Small intestine (tissue), 7 donors: ENCODE measurements around the gene EIF2S3. TPM values are rescaled to one million over a fixed set of nuclear protein-coding genes. Genes with fewer than 3 reads are reported as not detected.

Experiments used
- DNase-seq, 2 donors: peaks; one replicate each; pipeline versions ENCODE4 v3.0.0 to v3.0.0-alpha.2; 2013
- FAIRE-seq: peaks from 2 replicates; lab custom pipeline; 2012; peaks lifted over from hg19 to GRCh38; lab: Jason Lieb, UNC
- H3K27ac ChIP-seq, 3 donors: one replicate each; pipeline ENCODE4 v1.5.1; 2013; ENCODE audit warnings: low read length in 2 of 3, mild to moderate bottlenecking in 2 of 3, control low read depth in 1 of 3, inconsistent platforms in 1 of 3, low read depth in 1 of 3, moderate library complexity in 1 of 3
- H3K27me3 ChIP-seq, 3 donors: one replicate each; pipeline ENCODE4 v1.6.1; 2013; ENCODE audit warnings: low read length in 3 of 3, inconsistent platforms in 1 of 3; ENCODE audit not compliant: control insufficient read depth in 3 of 3, insufficient read depth in 3 of 3
- H3K36me3 ChIP-seq, 3 donors: one replicate each; pipeline ENCODE4 v1.6.1; 2013; ENCODE audit warnings: low read length in 3 of 3, inconsistent platforms in 1 of 3, low read depth in 1 of 3, mild to moderate bottlenecking in 1 of 3, moderate library complexity in 1 of 3; ENCODE audit not compliant: control insufficient read depth in 3 of 3, insufficient read depth in 2 of 3
- H3K4me1 ChIP-seq, 3 donors: one replicate each; pipeline ENCODE4 v1.6.1; 2013; ENCODE audit warnings: low read length in 2 of 3, inconsistent platforms in 1 of 3, low read depth in 1 of 3, mild to moderate bottlenecking in 1 of 3, moderate library complexity in 1 of 3; ENCODE audit not compliant: control insufficient read depth in 3 of 3, insufficient read depth in 2 of 3
- H3K4me3 ChIP-seq, 3 donors: one replicate each; pipeline ENCODE4 v1.5.1; 2013; ENCODE audit warnings: low read length in 3 of 3, control low read depth in 1 of 3, inconsistent platforms in 1 of 3, low read depth in 1 of 3, mild to moderate bottlenecking in 1 of 3, moderate library complexity in 1 of 3
- H3K9me3 ChIP-seq, 2 donors: one replicate each; pipeline ENCODE4 v1.6.1; 2013; ENCODE audit warnings: low read depth in 1 of 2, low read length in 1 of 2; ENCODE audit not compliant: control insufficient read depth in 2 of 2, insufficient read depth in 1 of 2
- WGBS, 3 donors: extraction: QIAGEN DNeasy Blood & Tissue Kit; methylation state at CpG; one replicate each; pipeline ENCODE4 v1.1.7; 2013; 5-methylcytosine and 5-hydroxymethylcytosine counted together
- polyA plus RNA-seq, 4 donors: library from polyadenylated mRNA; stranded (reverse) in 3 of 4; unstranded in 1 of 4; fragments of 200-250 nt in 3 of 4; fragments of 120-200 nt in 1 of 4; gene quantifications; one replicate each; pipeline versions ENCODE4 v1.2.1 to v1.2.3, GENCODE V29; 2013
- donor health status: healthy with polysubstance abuse.
- donor health status: control.
- donor health status: control.
- donor health status: Bipolar disorder and iron deficiency.
- donor health status: healthy.

EIF2S3 gene
- polyA plus RNA-seq, 4 donors: 38.2 to 248 (median 76.7) TPM

DNA sequence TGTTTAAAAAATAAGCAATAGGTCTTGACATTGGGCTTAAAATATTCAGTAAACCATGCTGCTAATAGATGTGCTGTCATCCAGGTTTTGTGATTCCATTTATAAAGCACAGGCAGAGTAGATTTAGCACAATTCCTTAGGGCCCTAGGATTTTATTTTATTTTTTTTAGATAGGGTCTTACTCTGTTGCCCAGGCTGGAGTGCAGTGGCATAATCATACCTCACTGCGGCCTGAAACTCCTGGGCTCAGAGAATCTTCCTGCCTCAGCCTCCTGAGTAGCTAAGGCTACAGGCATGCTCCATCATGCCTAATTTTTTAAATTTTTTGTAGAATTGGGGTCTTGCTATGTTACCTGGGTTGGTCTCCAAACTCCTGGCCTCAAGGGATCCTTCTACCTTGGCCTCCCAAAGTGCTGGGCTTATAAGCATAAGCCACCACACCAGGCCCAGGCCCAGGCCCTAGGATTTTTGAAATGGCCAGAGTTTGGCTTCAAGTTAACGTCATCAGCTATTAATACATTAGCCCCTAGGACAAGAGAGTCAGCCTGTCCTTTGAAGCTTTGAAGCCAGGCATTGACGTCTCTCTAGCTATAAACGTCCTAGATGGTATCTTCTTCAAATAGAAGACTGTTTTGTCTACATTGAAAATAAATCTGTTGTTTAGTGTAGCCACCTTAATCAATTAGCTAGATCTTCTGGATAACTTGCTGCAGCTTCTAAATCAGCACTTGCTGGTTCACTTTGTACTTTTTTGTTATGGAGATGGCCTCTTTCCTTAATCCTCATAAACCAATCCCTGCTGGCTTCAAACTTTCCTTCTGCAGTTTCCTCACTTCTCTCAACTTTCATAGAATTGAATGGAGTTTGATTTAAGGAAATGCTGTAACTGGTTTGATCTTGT is 35.8 kb downstream of the EIF2S3 start:
- Histone ChIP-seq H3K9me3 (no peaks in the 10 kb centered on the region), H3K27ac (no peak overlapping the region), H3K4me1 (no peaks in the 10 kb centered on the region), H3K27me3 (no peaks in the 10 kb centered on the region), H3K4me3 (no peak overlapping the region), H3K36me3 (no peaks in the 10 kb centered on the region)
- FAIRE-seq (no peak), DNase-seq (no peak)
- WGBS, 3 donors: 65 to 87% (median 66%) methylated on average over 4 of the region's 4 CpGs

- 94 to 95% (median 95%) methylated on average over 7 to 12 of the region's 12 CpGs for WGBS, 3 donors
Measured at GRCh38 chrX:24093746-24094145, 39.0 kb downstream of the EIF2S3 start.

GRCh38 chrX:24097741-24098260 is 43.0 kb downstream of the EIF2S3 start:
- Histone ChIP-seq H3K4me1 (no peaks in the 10 kb centered on the region), H3K27ac (no peak overlapping the region), H3K9me3 (no peaks in the 10 kb centered on the region), H3K4me3 (no peak overlapping the region), H3K36me3 (no peaks in the 10 kb centered on the region), H3K27me3 (no peaks in the 10 kb centered on the region)
- WGBS, 3 donors: 47 to 57% (median 52%) methylated on average over 1 of the region's 1 CpG
- no peak for FAIRE-seq
- DNase-seq: no peak

More at GRCh38 chrX:24093746-24094145, 39.0 kb downstream of the EIF2S3 start:
- no peaks in the 10 kb centered on the region for H3K9me3 ChIP-seq
- DNase-seq (no peak), FAIRE-seq (no peak)
- no peak overlapping the region for H3K4me3 ChIP-seq
- H3K36me3 ChIP-seq: no peaks in the 10 kb centered on the region
- no peak overlapping the region for H3K27ac ChIP-seq
- H3K4me1 ChIP-seq: no peaks in the 10 kb centered on the region
- H3K27me3 ChIP-seq: no peaks in the 10 kb centered on the region

- no peak for DNase-seq
- H3K9me3 ChIP-seq: no peaks in the 10 kb centered on the region
- no peaks in the 10 kb centered on the region for H3K36me3 ChIP-seq
- WGBS, 3 donors: 69 to 85% (median 81%) methylated on average over 1 of the region's 1 CpG
- no peaks in the 10 kb centered on the region for H3K4me1 ChIP-seq
- no peak overlapping the region for H3K27ac ChIP-seq
- FAIRE-seq: no peak
- no peaks in the 10 kb centered on the region for H3K27me3 ChIP-seq
- no peak overlapping the region for H3K4me3 ChIP-seq
Measured at GRCh38 chrX:24098932-24099331, 44.2 kb downstream of the EIF2S3 start.

DNA sequence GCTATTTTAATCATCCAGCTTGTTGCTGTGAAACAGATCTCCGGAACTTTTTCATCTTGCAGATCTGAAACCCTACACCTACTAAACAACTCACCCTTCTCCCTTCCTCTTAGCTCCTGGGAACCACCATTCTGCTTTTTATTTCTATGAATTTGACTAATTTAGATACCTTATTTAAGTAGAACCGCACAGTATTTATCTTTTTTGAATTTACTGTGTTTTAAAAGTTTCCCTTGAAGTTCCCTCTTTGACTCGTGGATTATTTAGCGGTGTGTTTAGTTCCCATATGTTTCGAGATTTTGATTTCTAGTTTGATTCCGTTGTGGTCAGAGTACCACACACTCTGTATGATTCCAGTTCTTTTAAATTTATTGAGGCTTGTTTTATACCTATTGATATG is 44.6 kb downstream of the EIF2S3 start:
- DNase-seq (no peak), FAIRE-seq (no peak)
- H3K4me3 ChIP-seq: no peak overlapping the region
- H3K9me3 ChIP-seq: no peaks in the 10 kb centered on the region
- no peak overlapping the region for H3K27ac ChIP-seq
- no peaks in the 10 kb centered on the region for H3K4me1 ChIP-seq
- no peaks in the 10 kb centered on the region for H3K27me3 ChIP-seq
- no peaks in the 10 kb centered on the region for H3K36me3 ChIP-seq
- 63 to 79% (median 75%) methylated on average over 6 of the region's 6 CpGs for WGBS, 3 donors

DNA sequence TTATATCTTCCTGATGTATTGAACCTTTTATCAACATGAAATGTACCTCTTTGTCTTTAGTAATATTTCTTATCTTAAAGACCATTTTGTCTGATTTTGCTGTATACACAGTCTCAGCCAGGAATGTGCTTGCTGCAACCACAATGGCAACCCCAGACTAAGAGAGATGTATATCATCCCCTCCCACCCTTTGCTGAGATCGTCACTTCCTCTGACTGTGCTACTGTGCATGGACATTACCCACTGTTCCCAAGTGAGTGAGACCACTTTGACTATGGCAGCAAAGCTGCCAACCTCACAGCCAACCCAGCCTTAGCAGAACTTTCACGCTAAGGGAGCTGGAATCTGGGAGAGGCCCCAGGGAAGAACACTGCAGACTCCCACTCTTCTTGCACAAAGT is 46.0 kb downstream of the EIF2S3 start:
- no peaks in the 10 kb centered on the region for H3K27me3 ChIP-seq
- H3K9me3 ChIP-seq: no peaks in the 10 kb centered on the region
- no peak overlapping the region for H3K4me3 ChIP-seq
- WGBS, 3 donors: 60 to 73% (median 63%) methylated on average over 2 of the region's 2 CpGs
- no peaks in the 10 kb centered on the region for H3K4me1 ChIP-seq
- FAIRE-seq (no peak), DNase-seq (no peak)
- H3K27ac ChIP-seq: no peak overlapping the region
- H3K36me3 ChIP-seq: no peaks in the 10 kb centered on the region

GRCh38 chrX:24110069-24110468 is 55.3 kb downstream of the EIF2S3 start:
- H3K27me3 ChIP-seq: no peaks in the 10 kb centered on the region
- no peak overlapping the region for H3K27ac ChIP-seq
- no peaks in the 10 kb centered on the region for H3K36me3 ChIP-seq
- H3K9me3 ChIP-seq: no peaks in the 10 kb centered on the region
- H3K4me3 ChIP-seq: no peak overlapping the region
- no peak for FAIRE-seq
- no peak for DNase-seq
- no peaks in the 10 kb centered on the region for H3K4me1 ChIP-seq
- WGBS, 3 donors: 68 to 95% (median 76%) methylated on average over 2 of the region's 2 CpGs

GRCh38 chrX:24113181-24113580 is 58.4 kb downstream of the EIF2S3 start:
- FAIRE-seq: no peak
- Histone ChIP-seq H3K36me3 (no peaks in the 10 kb centered on the region), H3K27ac (no peak overlapping the region), H3K9me3 (no peaks in the 10 kb centered on the region), H3K27me3 (no peaks in the 10 kb centered on the region), H3K4me3 (no peak overlapping the region), H3K4me1 (no peaks in the 10 kb centered on the region)
- 83 to 96% (median 95%) methylated on average over 2 of the region's 2 CpGs for WGBS, 3 donors
- no peak for DNase-seq
